CD14-positive monocyte (primary cell): ENCODE data around the gene LYRM4. TPM values are rescaled to one million over a fixed set of nuclear protein-coding genes. Genes with fewer than 3 reads are reported as not detected.

Source experiments
- DNase-seq, 3 donors: peaks; one replicate each; pipeline ENCODE4 v3.0.0-alpha.2; 2011 to 2022
- H2AFZ ChIP-seq: 2 replicates; pipeline ENCODE4 v1.6.0; 2012; ENCODE audit warnings: mild to moderate bottlenecking, low read depth, low read length, inconsistent platforms; ENCODE audit not compliant: insufficient read depth, poor library complexity, severe bottlenecking
- H3K27ac ChIP-seq, 2 donors: 1 replicate in 1 of 2; 2 replicates in 1 of 2; pipeline ENCODE4 v1.5.1; 2012 to 2013; ENCODE audit warnings: low read length in 2 of 2, control low read depth in 1 of 2, inconsistent platforms in 1 of 2, low read depth in 1 of 2, mild to moderate bottlenecking in 1 of 2
- H3K27me3 ChIP-seq, 2 donors: one replicate each; pipeline versions ENCODE4 v1.6.0 to v1.6.1; 2011 to 2013; ENCODE audit warnings: low read length in 2 of 2; ENCODE audit not compliant: control insufficient read depth in 2 of 2, insufficient read depth in 2 of 2
- H3K36me3 ChIP-seq, 2 donors: replicated peaks in 1 of 2; 1 replicate in 1 of 2; 2 replicates in 1 of 2; pipeline versions ENCODE4 v1.5.1 to v1.6.1; 2012 to 2013; ENCODE audit warnings: low read length in 2 of 2, control low read depth in 1 of 2, inconsistent platforms in 1 of 2, mild to moderate bottlenecking in 1 of 2; ENCODE audit not compliant: insufficient read depth in 2 of 2, control insufficient read depth in 1 of 2
- H3K4me1 ChIP-seq, 2 donors: 1 replicate in 1 of 2; 2 replicates in 1 of 2; pipeline versions ENCODE4 v1.5.1 to v1.6.1; 2012 to 2013; ENCODE audit warnings: low read length in 2 of 2, control low read depth in 1 of 2, inconsistent platforms in 1 of 2, mild to moderate bottlenecking in 1 of 2, moderate library complexity in 1 of 2; ENCODE audit not compliant: insufficient read depth in 2 of 2, control insufficient read depth in 1 of 2
- H3K4me2 ChIP-seq: replicated peaks from 2 replicates; pipeline ENCODE3; 2012; ENCODE audit warnings: low read length, moderate library complexity, mild to moderate bottlenecking; ENCODE audit not compliant: poor library complexity, severe bottlenecking; ENCODE audit errors: extremely low read depth
- H3K4me3 ChIP-seq, 3 experiments: fragments of 200-600 bp in 1 of 3; sonication (generic) in 1 of 3; replicated peaks in 1 of 3; 1 replicate in 2 of 3; 2 replicates in 1 of 3; pipeline ENCODE4 v1.5.1; 2011 to 2013; ENCODE audit warnings: low read length in 3 of 3, mild to moderate bottlenecking in 3 of 3, control low read depth in 2 of 3, low read depth in 2 of 3, inconsistent platforms in 1 of 3, moderate library complexity in 1 of 3
- H3K79me2 ChIP-seq: 2 replicates; pipeline ENCODE4 v1.6.0; 2012; ENCODE audit warnings: mild to moderate bottlenecking, control low read depth, inconsistent platforms, low read length, moderate library complexity; ENCODE audit not compliant: insufficient read depth
- H3K9ac ChIP-seq: 2 replicates; pipeline ENCODE4 v1.6.0; 2017; ENCODE audit warnings: low read length, mild to moderate bottlenecking; ENCODE audit not compliant: insufficient read depth, poor library complexity, severe bottlenecking
- H3K9me3 ChIP-seq, 2 donors: replicated peaks in 1 of 2; 1 replicate in 1 of 2; 2 replicates in 1 of 2; pipeline versions ENCODE4 v1.5.1 to v1.6.1; 2012 to 2013; ENCODE audit warnings: low read length in 2 of 2, control low read depth in 1 of 2; ENCODE audit not compliant: control insufficient read depth in 1 of 2, insufficient read depth in 1 of 2
- H4K20me1 ChIP-seq: 2 replicates; pipeline ENCODE4 v1.6.0; 2012; ENCODE audit warnings: mild to moderate bottlenecking, low read length, control low read depth, moderate library complexity; ENCODE audit not compliant: insufficient read depth
- H3K27ac Mint-ChIP-seq, 7 donors: one replicate each; pipeline ENCODE4 v1.8.0; 2020; ENCODE audit warnings: mild to moderate bottlenecking in 7 of 7, mixed read lengths in 7 of 7, moderate library complexity in 6 of 7, inconsistent platforms in 2 of 7
- H3K27me3 Mint-ChIP-seq, 3 donors: one replicate each; pipeline ENCODE4 v1.8.0; 2021 to 2022; ENCODE audit warnings: low read depth in 3 of 3, mild to moderate bottlenecking in 3 of 3, mixed read lengths in 3 of 3, moderate library complexity in 3 of 3, inconsistent platforms in 1 of 3
- H3K36me3 Mint-ChIP-seq, 2 donors: one replicate each; pipeline ENCODE4 v1.8.0; 2020; ENCODE audit warnings: mixed read lengths in 2 of 2, inconsistent platforms in 1 of 2, mild to moderate bottlenecking in 1 of 2
- H3K4me1 Mint-ChIP-seq: one replicate; pipeline ENCODE4 v1.8.0; 2020; ENCODE audit warnings: mild to moderate bottlenecking, mixed read lengths
- H3K4me3 Mint-ChIP-seq, 2 donors: one replicate each; pipeline ENCODE4 v1.8.0; 2020; ENCODE audit warnings: mild to moderate bottlenecking in 2 of 2, mixed read lengths in 2 of 2, moderate library complexity in 1 of 2
- H3K9me3 Mint-ChIP-seq, 7 donors: one replicate each; pipeline ENCODE4 v1.8.0; 2020 to 2022; ENCODE audit warnings: mixed read lengths in 7 of 7, mild to moderate bottlenecking in 6 of 7, moderate library complexity in 6 of 7, inconsistent platforms in 2 of 7
- WGBS: methylation state at CpG from one replicate; pipeline ENCODE4 v1.1.5; 2013; ENCODE audit warnings: missing lambda C conversion rate; ENCODE audit not compliant: insufficient coverage; 5-methylcytosine and 5-hydroxymethylcytosine counted together
- intact Hi-C, 2 donors: fragments of 100-400 bp; cut with micrococcal nuclease; formaldehyde crosslinking; loops; one replicate each; pipeline versions ENCODE4 v1.15.0 to v1.15.1; 2023
- polyA plus RNA-seq, 3 donors: library from polyadenylated mRNA; depleted of rRNA in 1 of 3; unstranded in 2 of 3; stranded (reverse) in 1 of 3; fragments of 300-500 nt in 2 of 3; fragments of >200 nt in 1 of 3; fragmentation: Illumina TruSeq in 2 of 3; gene quantifications; 1 replicate in 2 of 3; 2 replicates in 1 of 3; pipeline ENCODE4 v1.2.3, GENCODE V29; 2012 to 2021
- TF ChIP-seq, protein P1 (sequence below): fragments of 200-600 bp; IDR thresholded peaks from one replicate; pipeline ENCODE4 v1.8.0; 2022; ENCODE audit warnings: antibody characterized with exemption, mild to moderate bottlenecking

LYRM4 gene
- polyA plus RNA-seq, 3 donors: 13.7 to 19.6 (median 18.1) TPM

DNA sequence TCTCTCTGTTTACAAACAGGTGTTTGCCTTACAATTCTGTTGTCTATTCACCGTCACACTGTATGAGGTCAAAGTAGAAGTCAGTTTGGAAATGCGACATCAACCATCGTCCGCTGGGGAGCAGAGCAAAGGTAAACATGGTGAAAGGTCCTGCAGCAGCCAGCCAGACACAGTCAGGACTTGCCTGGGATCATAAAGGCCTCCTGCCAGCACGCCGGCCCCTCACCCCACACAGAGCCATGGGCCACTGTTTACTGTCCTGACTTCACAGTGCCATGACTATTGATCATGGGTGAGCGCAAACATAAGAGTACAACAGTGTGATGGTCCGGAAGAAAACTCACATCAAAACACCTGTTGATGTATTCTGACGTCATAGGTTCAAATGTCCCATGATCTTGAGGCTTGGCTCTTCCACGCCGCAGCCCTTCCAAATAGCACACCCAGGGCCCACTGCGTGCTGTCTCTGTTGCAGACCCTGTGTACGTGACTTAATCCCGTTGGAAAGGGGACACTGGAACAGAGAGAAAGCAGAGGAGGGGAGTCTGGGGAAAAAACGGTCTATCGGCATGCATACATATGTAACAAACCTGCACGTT is 192.5 kb downstream of the LYRM4 start:
- Histone ChIP-seq H3K27me3 (no peaks in the 10 kb centered on the region), H4K20me1 (no peaks in the 10 kb centered on the region), H3K9ac (no peak overlapping the region), H3K4me1 (no peaks in the 10 kb centered on the region), H3K79me2 (no peaks in the 10 kb centered on the region), H3K4me3 (no peak overlapping the region), H3K27ac (no peak overlapping the region), H3K36me3 (no peaks in the 10 kb centered on the region), H3K4me2 (no peak overlapping the region), H2AFZ (no peak overlapping the region), H3K9me3 (peaks cover 0 to 9% of the 10 kb centered on the region in 2 donors)
- no peak overlapping the region for H3K4me3 Mint-ChIP-seq
- no peak for DNase-seq
- peaks cover 0 to 2% (median 0%) of the 10 kb centered on the region in 3 donors for H3K27me3 Mint-ChIP-seq
- peaks cover 3% of the 10 kb centered on the region for H3K4me1 Mint-ChIP-seq
- peaks cover 5 to 11% (median 9%) of the 10 kb centered on the region in 7 donors for H3K9me3 Mint-ChIP-seq
- intact Hi-C loops: no loop called here
- no peak overlapping the region for H3K27ac Mint-ChIP-seq
- 100% methylated on average over 9 of the region's 17 CpGs for WGBS
- no peaks in the 10 kb centered on the region for H3K36me3 Mint-ChIP-seq
- TF ChIP-seq, protein P1, sequence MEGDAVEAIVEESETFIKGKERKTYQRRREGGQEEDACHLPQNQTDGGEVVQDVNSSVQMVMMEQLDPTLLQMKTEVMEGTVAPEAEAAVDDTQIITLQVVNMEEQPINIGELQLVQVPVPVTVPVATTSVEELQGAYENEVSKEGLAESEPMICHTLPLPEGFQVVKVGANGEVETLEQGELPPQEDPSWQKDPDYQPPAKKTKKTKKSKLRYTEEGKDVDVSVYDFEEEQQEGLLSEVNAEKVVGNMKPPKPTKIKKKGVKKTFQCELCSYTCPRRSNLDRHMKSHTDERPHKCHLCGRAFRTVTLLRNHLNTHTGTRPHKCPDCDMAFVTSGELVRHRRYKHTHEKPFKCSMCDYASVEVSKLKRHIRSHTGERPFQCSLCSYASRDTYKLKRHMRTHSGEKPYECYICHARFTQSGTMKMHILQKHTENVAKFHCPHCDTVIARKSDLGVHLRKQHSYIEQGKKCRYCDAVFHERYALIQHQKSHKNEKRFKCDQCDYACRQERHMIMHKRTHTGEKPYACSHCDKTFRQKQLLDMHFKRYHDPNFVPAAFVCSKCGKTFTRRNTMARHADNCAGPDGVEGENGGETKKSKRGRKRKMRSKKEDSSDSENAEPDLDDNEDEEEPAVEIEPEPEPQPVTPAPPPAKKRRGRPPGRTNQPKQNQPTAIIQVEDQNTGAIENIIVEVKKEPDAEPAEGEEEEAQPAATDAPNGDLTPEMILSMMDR: no peak

DNA sequence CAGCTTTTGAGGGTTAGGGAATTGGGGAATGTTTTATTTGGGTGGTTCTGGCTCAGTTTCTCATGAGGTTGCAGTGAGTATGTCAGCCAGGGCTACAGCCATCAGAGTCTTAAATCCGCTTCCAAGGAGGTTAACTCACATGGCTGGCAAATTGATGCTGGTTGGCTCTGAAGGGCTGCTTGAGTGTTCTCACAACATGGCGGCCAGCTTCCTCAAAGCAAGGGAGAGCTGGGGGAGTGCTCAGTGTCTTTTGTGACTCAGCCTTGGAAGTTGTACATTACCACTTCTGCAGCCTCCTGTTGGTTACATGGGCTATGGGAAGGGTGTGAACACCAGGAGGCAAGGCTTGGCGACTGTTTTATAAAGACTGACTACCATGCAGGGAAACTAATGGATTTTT is 193.4 kb downstream of the LYRM4 start:
- Histone ChIP-seq H2AFZ (no peak overlapping the region), H3K36me3 (no peaks in the 10 kb centered on the region), H3K27me3 (no peaks in the 10 kb centered on the region), H3K4me3 (no peak overlapping the region), H3K9me3 (peaks cover 0 to 9% of the 10 kb centered on the region in 2 donors), H4K20me1 (no peaks in the 10 kb centered on the region), H3K79me2 (no peaks in the 10 kb centered on the region), H3K27ac (no peak overlapping the region), H3K4me2 (no peak overlapping the region), H3K4me1 (no peaks in the 10 kb centered on the region), H3K9ac (no peak overlapping the region)
- Mint-ChIP-seq H3K27me3 (peaks cover 0 to 2% (median 2%) of the 10 kb centered on the region in 3 donors), H3K27ac (no peak overlapping the region), H3K4me1 (peaks cover 3% of the 10 kb centered on the region), H3K4me3 (no peak overlapping the region), H3K36me3 (no peaks in the 10 kb centered on the region), H3K9me3 (peaks cover 5 to 11% (median 9%) of the 10 kb centered on the region in 7 donors)
- DNase-seq: no peak
- TF ChIP-seq, protein P1: no peak
- intact Hi-C loops: no loop called here
- WGBS: 100% methylated on average over 3 of the region's 3 CpGs
